Activated T-helper 9 cell treated with anti-CD3 and anti-CD28 coated beads, Interleukin-2, amount 50 U/mL, for 16 hours (primary cell): ENCODE data around the gene DDX27.

Experiments used
- DNase-seq: peaks from one replicate; pipeline ENCODE4 v3.0.0-alpha.2; 2020; ENCODE audit warnings: low read depth

Gene DDX27

GRCh38 chr20:49248879-49249665 lies 29.9 kb downstream of the DDX27 start:
- no peak for DNase-seq

GRCh38 chr20:49252556-49253350 lies 33.5 kb downstream of the DDX27 start:
- no peak for DNase-seq

GRCh38 chr20:49256261-49256660 lies 37.0 kb downstream of the DDX27 start:
- no peak for DNase-seq

GRCh38 chr20:49259284-49259683 lies 40.1 kb downstream of the DDX27 start:
- DNase-seq: no peak

- no peak for DNase-seq
Measured at GRCh38 chr20:49259799-49260198, 40.6 kb downstream of the DDX27 start.

GRCh38 chr20:49260218-49260617 lies 41.0 kb downstream of the DDX27 start:
- DNase-seq: no peak

- DNase-seq: no peak
Measured at GRCh38 chr20:49261173-49261572, 42.0 kb downstream of the DDX27 start.

- DNase-seq: no peak
Measured at GRCh38 chr20:49262444-49262843, 43.2 kb downstream of the DDX27 start.

- no peak for DNase-seq
Measured at GRCh38 chr20:49267327-49267726, 48.1 kb downstream of the DDX27 start.

- no peak for DNase-seq
Measured at GRCh38 chr20:49268600-49269365, 49.6 kb downstream of the DDX27 start.

GRCh38 chr20:49270177-49270576 lies 51.0 kb downstream of the DDX27 start:
- no peak for DNase-seq

- DNase-seq: no peak
Measured at GRCh38 chr20:49270736-49271135, 51.5 kb downstream of the DDX27 start.

- DNase-seq: no peak
Measured at GRCh38 chr20:49272654-49273053, 53.4 kb downstream of the DDX27 start.

- DNase-seq: no peak
Measured at GRCh38 chr20:49273696-49274277, 54.6 kb downstream of the DDX27 start.

- no peak for DNase-seq
Measured at GRCh38 chr20:49275216-49275615, 56.0 kb downstream of the DDX27 start.

GRCh38 chr20:49275636-49276035 lies 56.4 kb downstream of the DDX27 start:
- DNase-seq: no peak

GRCh38 chr20:49276161-49276960 lies 57.1 kb downstream of the DDX27 start:
- DNase-seq: peak; percentile 33

- DNase-seq: peak; percentile 49
Measured at GRCh38 chr20:49276961-49277785, 58.0 kb downstream of the DDX27 start.

- no peak for DNase-seq
Measured at GRCh38 chr20:49277786-49278035, 58.5 kb downstream of the DDX27 start.

GRCh38 chr20:49278036-49278817 lies 59.0 kb downstream of the DDX27 start, which contains the start of gene ZNFX1:
Gene ZNFX1, minus strand, starts transcription at chr20:49278057. Its CDS starts 2,218 bp downstream, at chr20:49275839.
- DNase-seq: peak; percentile 97
